ENCODE results near the gene PM20D1. TPM values are rescaled to one million over a fixed set of nuclear protein-coding genes. Genes with fewer than 3 reads are reported as not detected.
"Not testable (repeated sequence)": the region's sequence is repeated elsewhere in the genome, so short reads cannot be mapped to it uniquely, and the experiment has no call there.

PM20D1 gene
- total and polyA plus RNA-seq, 10 donors, result 0.28 to 2.9 (median 1.4) TPM; not detected in 1

DNA sequence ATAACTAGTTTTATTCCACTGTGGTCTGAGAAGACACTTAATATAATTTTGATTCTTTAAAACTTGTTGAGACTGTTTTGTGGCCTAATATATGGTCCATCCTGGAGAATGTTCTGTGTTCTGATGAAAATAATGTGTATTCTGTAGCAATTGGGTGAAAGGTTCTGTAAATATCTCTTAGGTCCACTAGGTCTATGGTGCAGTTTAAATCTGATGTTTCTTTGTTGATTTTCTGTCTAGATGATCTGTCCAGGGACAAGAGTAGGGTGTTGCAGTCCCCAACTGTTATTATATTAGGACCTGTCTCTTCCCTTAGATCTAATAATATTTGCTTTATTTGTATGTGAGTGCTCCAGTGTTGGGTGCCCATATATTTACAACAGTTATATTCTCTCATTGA lies 33.9 kb upstream of the PM20D1 start:
- H3K4me3 ChIP-seq, result no peak overlapping the region
- TF ChIP-seq POLR2A (IDR thresholded peaks at IDR 0.05), result no peak
- H3K27ac ChIP-seq, result no peak overlapping the region
- no peaks in the 10 kb centered on the region for H3K36me3 ChIP-seq
- DNase-seq, result no peak
- H3K4me1 ChIP-seq, result no peaks in the 10 kb centered on the region
- H3K9me3 ChIP-seq, result peaks cover 0 to 44% (median 27%) of the 10 kb centered on the region in 8 donors
- H3K27me3 ChIP-seq (replicated peaks in 1 of 7), result no peaks in the 10 kb centered on the region
- intact Hi-C loops (cut with DNase I; ENCODE audit: low total_unique reads), result no loop called here

DNA sequence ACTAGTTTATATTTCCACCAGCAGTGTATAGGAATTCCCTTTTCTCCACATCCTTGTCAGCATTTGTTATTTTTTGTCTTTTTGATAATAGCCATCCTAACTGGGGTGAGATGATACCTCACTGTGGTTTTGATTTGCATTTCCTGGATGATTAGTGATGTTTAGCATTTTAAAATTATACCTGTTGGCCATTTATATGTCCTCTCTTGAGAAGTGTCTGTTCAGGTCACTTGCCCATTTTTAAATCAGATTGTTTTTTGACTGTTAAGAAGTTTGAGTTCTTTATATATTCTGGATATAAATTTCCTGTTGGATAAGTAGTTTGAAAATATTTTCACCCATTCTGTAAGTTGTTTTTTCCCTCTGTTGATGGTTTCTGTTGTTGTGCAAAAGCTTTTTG lies 31.0 kb upstream of the PM20D1 start:
- Histone ChIP-seq H3K36me3 (no peaks in the 10 kb centered on the region), H3K4me1 (no peaks in the 10 kb centered on the region), H3K27me3 (replicated peaks in 1 of 7) (no peaks in the 10 kb centered on the region), H3K4me3 (no peak overlapping the region), H3K9me3 (peaks cover 0 to 50% (median 41%) of the 10 kb centered on the region in 8 donors), H3K27ac (no peak overlapping the region)
- intact Hi-C loops (cut with DNase I; ENCODE audit: low total_unique reads), result no loop called here
- TF ChIP-seq, protein P1, sequence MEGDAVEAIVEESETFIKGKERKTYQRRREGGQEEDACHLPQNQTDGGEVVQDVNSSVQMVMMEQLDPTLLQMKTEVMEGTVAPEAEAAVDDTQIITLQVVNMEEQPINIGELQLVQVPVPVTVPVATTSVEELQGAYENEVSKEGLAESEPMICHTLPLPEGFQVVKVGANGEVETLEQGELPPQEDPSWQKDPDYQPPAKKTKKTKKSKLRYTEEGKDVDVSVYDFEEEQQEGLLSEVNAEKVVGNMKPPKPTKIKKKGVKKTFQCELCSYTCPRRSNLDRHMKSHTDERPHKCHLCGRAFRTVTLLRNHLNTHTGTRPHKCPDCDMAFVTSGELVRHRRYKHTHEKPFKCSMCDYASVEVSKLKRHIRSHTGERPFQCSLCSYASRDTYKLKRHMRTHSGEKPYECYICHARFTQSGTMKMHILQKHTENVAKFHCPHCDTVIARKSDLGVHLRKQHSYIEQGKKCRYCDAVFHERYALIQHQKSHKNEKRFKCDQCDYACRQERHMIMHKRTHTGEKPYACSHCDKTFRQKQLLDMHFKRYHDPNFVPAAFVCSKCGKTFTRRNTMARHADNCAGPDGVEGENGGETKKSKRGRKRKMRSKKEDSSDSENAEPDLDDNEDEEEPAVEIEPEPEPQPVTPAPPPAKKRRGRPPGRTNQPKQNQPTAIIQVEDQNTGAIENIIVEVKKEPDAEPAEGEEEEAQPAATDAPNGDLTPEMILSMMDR (IDR thresholded peaks at IDR 0.05 in 8 of 11, conservative IDR thresholded peaks at IDR 0.05 in 3 of 11), result no peak
- TF ChIP-seq POLR2A (IDR thresholded peaks at IDR 0.05) (no peak), POLR2AphosphoS5 (IDR thresholded peaks at IDR 0.05) (no peak)
- no peak for DNase-seq

DNA sequence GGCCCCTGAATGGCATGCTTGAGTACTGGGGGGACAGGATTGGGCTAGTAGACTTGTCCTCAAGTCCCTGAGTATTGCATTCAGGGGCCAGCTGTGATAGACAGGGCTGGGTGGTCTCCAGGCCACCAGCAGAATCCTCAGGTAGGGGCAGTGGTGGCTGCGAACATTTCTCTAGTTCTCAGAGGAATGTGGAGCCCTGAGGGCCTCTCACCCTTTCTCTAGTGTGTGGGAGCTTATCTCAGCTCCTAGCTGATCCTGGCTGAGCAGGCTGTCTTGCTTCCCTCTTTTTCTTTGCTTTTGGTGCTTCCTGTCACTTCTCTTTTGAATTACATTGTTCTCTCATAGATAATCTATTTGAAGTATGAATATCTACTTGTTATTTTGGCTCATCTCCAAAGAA lies 30.0 kb upstream of the PM20D1 start:
- Histone ChIP-seq H3K27me3 (replicated peaks in 1 of 7) (no peaks in the 10 kb centered on the region), H3K4me1 (no peaks in the 10 kb centered on the region), H3K27ac (no peak overlapping the region), H3K36me3 (no peaks in the 10 kb centered on the region), H3K4me3 (no peak overlapping the region), H3K9me3 (peaks cover 0 to 54% (median 41%) of the 10 kb centered on the region in 8 donors)
- intact Hi-C loops (cut with DNase I; ENCODE audit: low total_unique reads), result no loop called here
- TF ChIP-seq POLR2A (IDR thresholded peaks at IDR 0.05) (no peak), POLR2AphosphoS5 (IDR thresholded peaks at IDR 0.05) (no peak)
- TF ChIP-seq, protein P1 (IDR thresholded peaks at IDR 0.05 in 8 of 11, conservative IDR thresholded peaks at IDR 0.05 in 3 of 11), result no peak
- DNase-seq, result no peak
- 88 to 100% (median 89%) methylated on average over 1 of the region's 1 CpG for WGBS, 5 donors

DNA sequence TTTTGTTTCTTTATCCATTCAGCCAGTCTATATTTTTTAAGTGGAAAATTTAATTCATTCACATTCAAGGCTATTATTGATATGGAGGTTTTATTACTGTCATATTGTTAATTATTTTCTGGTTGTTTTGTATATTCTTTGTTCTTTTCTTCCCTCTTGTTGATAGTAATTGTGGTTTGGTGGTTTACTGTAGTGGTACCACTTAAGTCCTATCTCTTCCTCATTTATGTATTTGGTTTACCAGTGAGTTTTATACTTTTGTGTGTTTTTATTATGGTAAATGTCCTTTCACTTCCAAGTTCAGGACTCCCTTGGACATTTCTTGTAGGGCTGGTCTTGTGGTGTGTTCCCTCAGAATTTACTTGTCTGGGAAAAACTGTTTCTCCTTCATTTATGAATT lies 28.1 kb upstream of the PM20D1 start:
- no peak for DNase-seq
- peaks cover 0 to 64% (median 47%) of the 10 kb centered on the region in 8 donors for H3K9me3 ChIP-seq
- no peaks in the 10 kb centered on the region for H3K36me3 ChIP-seq
- TF ChIP-seq POLR2AphosphoS5 (IDR thresholded peaks at IDR 0.05), result no peak
- no peak overlapping the region for H3K27ac ChIP-seq
- no peaks in the 10 kb centered on the region for H3K4me1 ChIP-seq
- no peaks in the 10 kb centered on the region for H3K27me3 ChIP-seq (replicated peaks in 1 of 7)
- intact Hi-C loops (cut with DNase I; ENCODE audit: low total_unique reads), result no loop called here
- H3K4me3 ChIP-seq, result no peak overlapping the region

DNA sequence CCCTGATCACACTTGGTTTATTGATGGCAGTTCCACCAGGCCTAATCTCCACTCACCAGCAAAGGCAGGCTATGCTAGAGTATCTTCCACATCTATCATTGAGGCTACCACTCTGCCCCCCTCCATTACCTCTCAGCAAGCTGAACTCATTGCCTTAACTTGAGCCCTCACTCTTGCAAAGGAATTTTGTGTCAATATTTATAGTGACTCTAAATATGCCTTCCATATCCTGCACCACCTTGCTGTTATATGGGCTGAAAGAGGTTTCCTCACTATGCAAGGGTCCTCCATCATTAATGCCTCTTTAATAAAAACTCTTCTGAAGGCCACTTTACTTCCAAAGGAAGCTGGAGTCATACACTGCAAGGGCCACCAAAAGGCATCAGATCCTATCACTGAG lies 23.2 kb upstream of the PM20D1 start:
- H3K4me3 ChIP-seq; H3K27ac ChIP-seq; intact Hi-C loops (cut with DNase I; ENCODE audit: low total_unique reads); DNase-seq; H3K4me1 ChIP-seq; H3K27me3 ChIP-seq (replicated peaks in 1 of 7); H3K36me3 ChIP-seq: not testable (repeated sequence)
- H3K9me3 ChIP-seq, result peaks cover 0 to 41% (median 21%) of the 10 kb centered on the region in 8 donors

DNA sequence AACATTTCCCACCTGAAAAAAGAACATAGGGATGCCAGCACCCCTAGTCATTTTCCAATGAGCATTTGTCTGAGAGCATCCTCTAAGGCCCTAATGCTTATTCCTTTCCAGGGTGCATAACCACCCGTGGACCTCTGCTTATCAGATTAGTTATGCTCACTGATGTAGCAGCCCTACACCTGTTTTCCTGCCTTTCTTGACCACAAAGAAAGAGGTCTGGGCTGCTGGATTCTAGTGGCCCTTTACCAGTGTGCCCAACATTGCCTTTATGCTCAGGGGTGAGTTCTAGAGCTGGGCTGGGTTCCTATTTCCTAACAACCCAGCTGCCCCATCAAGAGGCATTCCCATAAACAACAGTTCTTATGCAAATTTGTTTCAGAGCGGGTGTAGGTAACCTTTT lies 20.3 kb upstream of the PM20D1 start:
- TF ChIP-seq POLR2AphosphoS5 (IDR thresholded peaks at IDR 0.05), result no peak
- TF ChIP-seq, protein P1 (IDR thresholded peaks at IDR 0.05 in 8 of 11, conservative IDR thresholded peaks at IDR 0.05 in 3 of 11), result no peak
- no peak for TF ChIP-seq POLR2A (IDR thresholded peaks at IDR 0.05)
- Histone ChIP-seq H3K36me3 (no peaks in the 10 kb centered on the region), H3K4me3 (no peak overlapping the region), H3K4me1 (no peaks in the 10 kb centered on the region), H3K27me3 (replicated peaks in 1 of 7) (no peaks in the 10 kb centered on the region), H3K27ac (no peak overlapping the region), H3K9me3 (peaks cover 0 to 26% (median 12%) of the 10 kb centered on the region in 8 donors)
- no peak for DNase-seq
- 69 to 82% (median 79%) methylated on average over 2 of the region's 2 CpGs for WGBS, 5 donors
- intact Hi-C loops (cut with DNase I; ENCODE audit: low total_unique reads), result no loop called here

All from spleen (tissue), 11 donors.